IMR-90 (cell line): Measurements from ENCODE around the gene IL11. TPM values are rescaled to one million over a fixed set of nuclear protein-coding genes. Genes with fewer than 3 reads are reported as not detected.

Experiments used
- ATAC-seq: fragments of 200-7000 bp; cut with Tn5 transposase; 2 replicates; pipeline ENCODE4 v1.9.1; 2020; ENCODE audit warnings: low read depth, mild to moderate bottlenecking, moderate library complexity
- BruUV-seq: library from RNA; stranded (reverse); fragments of 400-500 nt; replicated peaks from 2 replicates; lab custom pipeline; 2021; lab: Mats Ljungman, UMichigan
- CTCF ChIA-PET: fragments of 300-600 bp; formaldehyde crosslinking; extraction: SDS; loops from one replicate; lab custom pipeline; 2021; ENCODE audit warnings: antibody characterized with exemption; lab: Yijun Ruan, JAX
- POLR2A ChIA-PET: fragments of 300-600 bp; sonication (Branson Sonifier 250); formaldehyde crosslinking; loops from one replicate; lab custom pipeline; 2022; ENCODE audit warnings: antibody characterized with exemption; ENCODE audit not compliant: unreplicated experiment; lab: Charles Lee
- DNase-seq: peaks from one replicate; pipeline ENCODE4 v3.0.0; 2013
- H2AFZ ChIP-seq: replicated peaks from 2 replicates; pipeline ENCODE3; 2013; ENCODE audit warnings: low read length, mild to moderate bottlenecking; ENCODE audit not compliant: poor library complexity
- H2AK5ac ChIP-seq: 2 replicates; pipeline ENCODE4 v1.6.1; 2013; ENCODE audit warnings: low read depth, low read length, inconsistent platforms
- H2AK9ac ChIP-seq: replicated peaks from 2 replicates; pipeline ENCODE3; 2013; ENCODE audit warnings: mild to moderate bottlenecking, low read depth, low read length, moderate library complexity; ENCODE audit not compliant: poor library complexity
- H2BK120ac ChIP-seq: 2 replicates; pipeline ENCODE4 v1.6.1; 2013; ENCODE audit warnings: low read depth, low read length, inconsistent platforms
- H2BK15ac ChIP-seq: 3 replicates; pipeline ENCODE4 v1.6.1; 2013; ENCODE audit warnings: low read depth, low read length, inconsistent platforms
- H2BK20ac ChIP-seq: 2 replicates; pipeline ENCODE4 v1.6.1; 2013; ENCODE audit warnings: low read depth, mild to moderate bottlenecking, inconsistent platforms, low read length, moderate library complexity
- H2BK5ac ChIP-seq: 2 replicates; pipeline ENCODE4 v1.6.1; 2013; ENCODE audit warnings: mild to moderate bottlenecking, low read depth, low read length, inconsistent platforms; ENCODE audit not compliant: poor library complexity, severe bottlenecking
- H3K14ac ChIP-seq: replicated peaks from 2 replicates; pipeline ENCODE4 v1.6.1; 2013; ENCODE audit warnings: low read depth, low read length, inconsistent platforms
- H3K18ac ChIP-seq: 2 replicates; pipeline ENCODE4 v1.6.1; 2013; ENCODE audit warnings: low read depth, low read length, control low read depth
- H3K23ac ChIP-seq: 2 replicates; pipeline ENCODE4 v1.6.1; 2013; ENCODE audit warnings: low read depth, low read length, inconsistent platforms
- H3K27ac ChIP-seq: 2 replicates; pipeline ENCODE4 v1.5.1; 2013; ENCODE audit warnings: mild to moderate bottlenecking, control low read depth, low read length; ENCODE audit not compliant: insufficient read depth
- H3K27me3 ChIP-seq: 2 replicates; pipeline ENCODE4 v1.6.1; 2013; ENCODE audit warnings: low read length; ENCODE audit not compliant: control insufficient read depth, insufficient read depth
- H3K36me3 ChIP-seq: 2 replicates; pipeline ENCODE4 v1.6.1; 2013; ENCODE audit warnings: low read length, mixed read lengths; ENCODE audit not compliant: control insufficient read depth, insufficient read depth
- H3K4ac ChIP-seq: 2 replicates; pipeline ENCODE4 v1.6.1; 2013; ENCODE audit warnings: low read depth, low read length, inconsistent platforms
- H3K4me1 ChIP-seq: 2 replicates; pipeline ENCODE4 v1.6.1; 2013; ENCODE audit warnings: low read length, mixed read lengths; ENCODE audit not compliant: control insufficient read depth, insufficient read depth
- H3K4me2 ChIP-seq: 2 replicates; pipeline ENCODE4 v1.6.1; 2013; ENCODE audit warnings: low read depth, mild to moderate bottlenecking, control low read depth, low read length, moderate library complexity
- H3K4me3 ChIP-seq: 2 replicates; pipeline ENCODE4 v1.5.1; 2013; ENCODE audit warnings: low read depth, mild to moderate bottlenecking, control low read depth, low read length, moderate library complexity; ENCODE audit not compliant: insufficient read depth
- H3K56ac ChIP-seq: 2 replicates; pipeline ENCODE4 v1.6.1; 2013; ENCODE audit warnings: low read length, inconsistent platforms; ENCODE audit not compliant: insufficient read depth; ENCODE audit errors: extremely low read depth
- H3K79me1 ChIP-seq, 2 experiments: 2 replicates each; pipeline ENCODE4 v1.6.1; 2013; ENCODE audit warnings: low read length in 2 of 2, inconsistent platforms in 1 of 2, low read depth in 1 of 2
- H3K9ac ChIP-seq: 2 replicates; pipeline ENCODE4 v1.6.1; 2013; ENCODE audit warnings: low read depth, low read length, control low read depth
- H3K9me1 ChIP-seq: 2 replicates; pipeline ENCODE4 v1.6.1; 2013; ENCODE audit warnings: low read length, inconsistent platforms; ENCODE audit not compliant: insufficient read depth
- H3K9me3 ChIP-seq: 2 replicates; pipeline ENCODE4 v1.6.1; 2013; ENCODE audit warnings: low read length; ENCODE audit not compliant: control insufficient read depth, insufficient read depth
- H4K20me1 ChIP-seq: 2 replicates; pipeline ENCODE4 v1.6.1; 2013; ENCODE audit warnings: low read length, inconsistent platforms; ENCODE audit not compliant: insufficient read depth
- H4K5ac ChIP-seq: 2 replicates; pipeline ENCODE4 v1.6.1; 2013; ENCODE audit warnings: mild to moderate bottlenecking, low read depth, low read length, control low read depth
- H4K8ac ChIP-seq, 2 experiments: 2 replicates each; pipeline ENCODE4 v1.6.1; 2013; ENCODE audit warnings: low read depth in 2 of 2, low read length in 2 of 2, control low read depth in 1 of 2, inconsistent platforms in 1 of 2
- H4K91ac ChIP-seq: 2 replicates; pipeline ENCODE4 v1.6.1; 2013; ENCODE audit warnings: low read depth, low read length, inconsistent platforms; ENCODE audit not compliant: insufficient read depth
- BHLHE40 ChIP-seq: fragments of 150-350 bp; IDR thresholded peaks from 2 replicates; pipeline ENCODE4 v1.6.1; 2016; ENCODE audit warnings: mild to moderate bottlenecking, low read depth, low read length
- CEBPB ChIP-seq: IDR thresholded peaks from 2 replicates; pipeline ENCODE4 v1.6.1; 2012; ENCODE audit warnings: low read depth, low read length, improper control_type of control experiment
- CHD1 ChIP-seq: IDR thresholded peaks from 2 replicates; pipeline ENCODE4 v1.6.1; 2012; ENCODE audit warnings: low read depth, low read length, improper control_type of control experiment
- CTCF ChIP-seq: conservative IDR thresholded peaks from 2 replicates; pipeline ENCODE4 v1.5.1; 2012; ENCODE audit warnings: mild to moderate bottlenecking, low read depth, low read length, improper control_type of control experiment
- ELK1 ChIP-seq: fragments of 150-350 bp; IDR thresholded peaks from 2 replicates; pipeline ENCODE4 v1.6.1; 2016; ENCODE audit warnings: low read depth, mild to moderate bottlenecking, low read length, moderate library complexity, borderline replicate concordance
- FOS ChIP-seq: fragments of 150-350 bp; IDR thresholded peaks from 2 replicates; pipeline ENCODE4 v1.6.1; 2016; ENCODE audit warnings: low read depth, low read length
- MAFK ChIP-seq: IDR thresholded peaks from 2 replicates; pipeline ENCODE4 v1.6.1; 2012; ENCODE audit warnings: low read depth, low read length, improper control_type of control experiment
- MAZ ChIP-seq: IDR thresholded peaks from 2 replicates; pipeline ENCODE4 v1.6.1; 2012; ENCODE audit warnings: low read depth, mild to moderate bottlenecking, low read length, improper control_type of control experiment, moderate library complexity, borderline replicate concordance
- MXI1 ChIP-seq: IDR thresholded peaks from 2 replicates; pipeline ENCODE4 v1.6.1; 2012; ENCODE audit warnings: low read depth, mild to moderate bottlenecking, low read length, moderate library complexity, borderline replicate concordance
- NFE2L2 ChIP-seq: fragments of 150-350 bp; IDR thresholded peaks from 2 replicates; pipeline ENCODE4 v1.6.1; 2016; ENCODE audit warnings: low read depth, mild to moderate bottlenecking, low read length
- RAD21 ChIP-seq: IDR thresholded peaks from 2 replicates; pipeline ENCODE4 v1.6.1; 2012; ENCODE audit warnings: low read length, improper control_type of control experiment
- RCOR1 ChIP-seq: IDR thresholded peaks from 2 replicates; pipeline ENCODE4 v1.6.1; 2012; ENCODE audit warnings: mild to moderate bottlenecking, low read length, improper control_type of control experiment; ENCODE audit not compliant: insufficient replicate concordance
- SMC3 ChIP-seq: fragments of 150-350 bp; IDR thresholded peaks from 2 replicates; pipeline ENCODE4 v1.6.1; 2016; ENCODE audit warnings: low read depth, mild to moderate bottlenecking, antibody characterized with exemption, low read length, moderate library complexity
- USF2 ChIP-seq: fragments of 150-350 bp; IDR thresholded peaks from 2 replicates; pipeline ENCODE4 v1.6.1; 2017; ENCODE audit warnings: mild to moderate bottlenecking, antibody characterized with exemption, low read length, low read depth
- WGBS, 2 experiments: methylation state at CpG; one replicate each; pipeline versions ENCODE4 v1.1.5 to v1.1.7; 2013; ENCODE audit warnings: missing lambda C conversion rate in 2 of 2; ENCODE audit not compliant: insufficient read length in 1 of 2; ENCODE audit errors: extremely low coverage in 2 of 2; 5-methylcytosine and 5-hydroxymethylcytosine counted together
- dilution Hi-C: fragments of 300-500 bp; cut with HindIII; formaldehyde crosslinking; loops from one replicate; pipeline ENCODE4 v1.14.3; 2018; ENCODE audit warnings: low sequenced_read_pairs; ENCODE audit not compliant: unreplicated experiment
- in situ Hi-C: fragments of 300-500 bp; cut with MboI; formaldehyde crosslinking; loops from 3 replicates; pipeline ENCODE4 v1.14.3; 2019; ENCODE audit warnings: low sequenced_read_pairs, inconsistent platforms, mixed read lengths
- intact Hi-C: fragments of 100-400 bp; cut with micrococcal nuclease; formaldehyde crosslinking; loops from 2 replicates; pipeline ENCODE4 v1.10.0; 2022
- polyA plus RNA-seq, 3 experiments: library from polyadenylated mRNA; depleted of rRNA; stranded (reverse); fragments of >200 nt; gene quantifications; 2 replicates each; pipeline ENCODE4 v1.2.3, GENCODE V29; 2012; ENCODE audit warnings: low replicate concordance in 1 of 3
- total RNA-seq: library from RNA; depleted of rRNA; stranded (reverse); fragments of >200 nt; gene quantifications from 2 replicates; pipeline ENCODE4 v1.2.3, GENCODE V29; 2012

Gene IL11
- total and polyA plus RNA-seq, 2 of the 4 experiments (the other 2 are of a cell fraction): 14.3 to 33.6 TPM

- no peak overlapping the region for H2BK5ac ChIP-seq
- BruUV-seq: no TSS peak
- 97% methylated on average over 18 of the region's 43 CpGs; no CpG with 5 or more reads in 1 of the 2 experiments for WGBS, 2 experiments
- H4K8ac ChIP-seq: no peak overlapping the region
- H2AK9ac ChIP-seq: no peak overlapping the region
- H3K79me1 ChIP-seq: peaks cover 4 to 9% of the 10 kb centered on the region in 2 experiments; a peak in 3 of 4 replicates
- no peak overlapping the region for H2BK15ac ChIP-seq
- peaks cover 6% of the 10 kb centered on the region; the same call in 1 of the 2 replicates for H3K9me1 ChIP-seq
- peaks cover 6% of the 10 kb centered on the region for H4K20me1 ChIP-seq
- H2BK120ac ChIP-seq: no peak overlapping the region
- no peak for ATAC-seq
- H3K4me3 ChIP-seq: no peak overlapping the region
- no peak overlapping the region for H2BK20ac ChIP-seq
- H3K4me1 ChIP-seq: peaks cover 9% of the 10 kb centered on the region
- H4K91ac ChIP-seq: no peak overlapping the region
- ChIA-PET CTCF (no interaction called here), POLR2A (no interaction called here)
- H2AFZ ChIP-seq: no peak overlapping the region
- H3K36me3 ChIP-seq: peaks cover 18% of the 10 kb centered on the region; the same call in 1 of the 2 replicates
- no peak overlapping the region for H2AK5ac ChIP-seq
- no peak overlapping the region for H3K23ac ChIP-seq
- H3K4ac ChIP-seq: no peak overlapping the region
- no peak overlapping the region for H3K56ac ChIP-seq
- dilution Hi-C loops: no loop called here
- DNase-seq: no peak
- intact Hi-C loops: no loop called here
- H3K4me2 ChIP-seq: no peak overlapping the region
- no peak overlapping the region for H3K9ac ChIP-seq
- no peak overlapping the region for H3K27ac ChIP-seq
- H3K27me3 ChIP-seq: no peaks in the 10 kb centered on the region; the same call in 1 of the 2 replicates
- H3K9me3 ChIP-seq: no peaks in the 10 kb centered on the region
- H3K18ac ChIP-seq: no peak overlapping the region
- in situ Hi-C loops: no loop called here
- H4K5ac ChIP-seq: no peak overlapping the region
- no peak overlapping the region for H3K14ac ChIP-seq
- TF ChIP-seq USF2 (no peak), CHD1 (no peak), RCOR1 (no peak), CEBPB (no peak), NFE2L2 (no peak), SMC3 (no peak), CTCF (no peak), MAZ (no peak), RAD21 (no peak), MXI1 (no peak), ELK1 (no peak), BHLHE40 (no peak), MAFK (no peak), FOS (no peak)
These were observed 24.2 kb downstream of the IL11 start for GRCh38 chr19:55345818-55346724.
